Measurements from ENCODE around the gene COL19A1.
"Not testable (repeated sequence)": the region's sequence is repeated elsewhere in the genome, so short reads cannot be mapped to it uniquely, and the experiment has no call there.

The COL19A1 gene

DNA sequence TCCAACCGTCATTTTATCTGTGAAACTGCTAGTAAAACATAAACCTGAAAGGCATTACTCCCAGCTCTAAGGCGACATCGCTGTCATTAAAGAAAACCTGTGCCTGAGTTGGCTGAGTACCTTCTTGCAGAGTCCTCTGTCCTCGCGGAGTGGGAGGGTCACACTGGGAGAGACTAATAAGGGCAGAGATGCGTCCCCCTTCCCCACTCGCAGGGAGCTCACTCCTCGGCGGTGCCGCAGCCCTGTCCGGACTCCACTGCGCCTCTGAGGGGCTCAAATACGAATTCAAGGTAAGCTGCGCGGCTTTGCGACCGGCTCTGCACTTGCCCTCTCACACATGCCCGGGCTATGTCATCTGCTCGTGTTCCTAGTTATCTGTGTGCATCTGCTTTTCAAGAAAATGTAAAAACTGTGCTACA is at the start of gene COL19A1:
TSS of gene COL19A1 (plus strand) at position 206 of the 419 bp plus-strand sequence. CDS start 13,012 bp downstream, outside the sequence.
- in situ Hi-C loops (cut with MboI; ENCODE audit: low sequenced_read_pairs), result no loop called here

DNA sequence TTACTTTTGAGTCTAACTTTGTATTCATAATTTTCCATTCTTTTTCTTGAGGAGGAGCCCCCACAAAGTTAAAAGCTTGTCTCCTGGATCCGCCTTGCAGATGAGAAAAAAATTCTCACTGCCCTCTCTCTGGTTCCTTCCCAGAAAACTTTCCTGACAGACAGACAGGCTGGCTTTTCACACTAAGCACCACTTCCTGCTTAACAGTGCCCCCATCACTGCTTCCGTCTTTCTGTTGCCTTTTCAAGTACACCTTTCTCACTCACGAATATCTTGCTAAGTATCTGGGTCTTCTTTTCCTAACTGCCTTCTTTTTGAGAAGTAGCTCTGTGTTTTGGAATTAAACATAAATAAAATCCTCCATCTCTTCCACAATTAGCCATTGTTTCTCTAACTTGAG is 49.8 kb upstream of the COL19A1 start:
- in situ Hi-C loops (cut with MboI; ENCODE audit: low sequenced_read_pairs), result no loop called here

DNA sequence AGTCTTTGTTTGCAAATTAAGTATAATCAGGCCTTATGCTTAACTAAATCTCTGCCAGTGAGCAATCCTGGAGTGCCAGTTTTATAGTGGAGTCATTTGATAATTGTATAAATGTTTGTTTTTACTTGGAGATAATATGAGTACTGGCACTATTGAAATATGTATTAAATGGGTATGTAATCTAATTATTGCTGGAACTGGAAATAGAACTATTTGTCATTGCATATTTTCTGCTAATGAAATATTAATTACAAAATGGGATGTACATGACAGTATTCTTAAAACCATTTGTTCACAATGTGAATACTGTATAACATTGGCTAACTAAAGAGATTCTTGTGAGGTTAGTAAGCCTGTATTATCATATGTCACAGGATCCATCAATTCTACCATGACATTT is 49.0 kb upstream of the COL19A1 start:
- in situ Hi-C loops (cut with MboI; ENCODE audit: low sequenced_read_pairs), result no loop called here

DNA sequence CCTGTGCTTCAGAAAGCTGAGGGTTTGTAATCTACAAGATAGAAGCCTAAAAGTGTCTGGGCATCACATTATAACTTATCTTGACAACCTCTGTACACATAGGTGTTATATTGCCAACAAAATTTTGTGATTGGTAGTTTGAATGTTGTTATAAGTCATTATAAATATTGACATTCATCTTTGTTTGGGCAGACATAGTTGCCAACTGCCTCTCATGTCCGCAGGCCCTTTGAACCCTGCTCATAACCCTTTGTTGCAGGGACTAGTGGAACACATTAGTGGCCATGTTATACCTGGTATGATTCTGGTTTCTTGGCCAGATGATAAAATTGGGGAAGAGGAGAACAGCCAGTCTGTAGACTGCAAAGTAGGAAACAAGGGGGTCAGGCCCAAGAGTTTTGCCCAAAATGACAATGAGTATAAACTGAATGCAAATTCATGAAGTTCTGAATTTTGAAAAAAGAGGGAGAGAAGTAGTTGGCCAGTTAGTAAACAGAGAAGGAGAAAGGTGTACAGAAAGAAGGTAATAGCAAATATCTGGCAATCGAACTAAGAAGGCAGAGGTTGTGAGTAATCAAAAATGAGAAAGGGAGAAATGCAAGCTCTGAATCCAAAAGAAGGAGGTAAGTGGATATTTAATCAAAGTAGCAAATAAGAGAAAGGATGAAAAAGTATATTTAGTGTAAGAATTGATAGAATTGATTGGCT is 48.0 kb upstream of the COL19A1 start:
- in situ Hi-C loops (cut with MboI; ENCODE audit: low sequenced_read_pairs), result no loop called here

DNA sequence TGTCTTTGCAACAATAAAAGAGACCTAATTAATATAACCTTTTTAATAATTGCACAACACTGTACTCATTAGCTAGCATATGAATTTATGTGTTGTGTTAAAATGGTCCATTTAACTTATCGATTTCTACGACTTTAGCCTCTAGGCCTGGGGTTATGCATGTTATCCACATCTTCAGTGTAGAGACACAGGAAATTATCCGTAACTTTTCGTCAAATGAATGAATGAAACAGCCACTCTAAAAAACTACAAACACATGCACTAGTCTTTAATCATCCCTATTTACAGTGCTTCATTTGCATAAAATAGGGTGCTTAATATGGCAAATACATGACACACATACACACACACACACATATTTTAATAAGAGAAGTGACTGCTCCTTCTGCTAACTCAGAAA is 47.2 kb upstream of the COL19A1 start:
- in situ Hi-C loops (cut with MboI; ENCODE audit: low sequenced_read_pairs), result no loop called here

DNA sequence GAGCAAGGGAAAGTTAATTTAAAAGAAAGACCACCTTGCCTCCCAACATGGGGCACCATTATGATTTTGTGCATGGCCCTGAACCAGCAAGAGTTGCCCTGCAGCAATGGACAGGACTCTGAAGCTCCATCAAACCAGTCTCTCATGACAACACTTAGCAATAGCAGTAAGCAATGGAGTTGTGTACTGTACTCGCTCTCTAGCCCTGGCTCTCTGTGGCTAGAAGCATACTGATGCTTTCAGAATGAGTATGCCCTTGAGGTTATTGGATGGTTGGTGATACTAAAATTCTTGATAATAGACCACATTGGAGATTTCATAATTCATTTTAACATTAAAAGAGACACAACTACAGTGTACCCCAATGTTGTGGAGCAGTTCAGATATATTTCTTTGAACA is 46.3 kb upstream of the COL19A1 start:
- in situ Hi-C loops (cut with MboI; ENCODE audit: low sequenced_read_pairs), result no loop called here

DNA sequence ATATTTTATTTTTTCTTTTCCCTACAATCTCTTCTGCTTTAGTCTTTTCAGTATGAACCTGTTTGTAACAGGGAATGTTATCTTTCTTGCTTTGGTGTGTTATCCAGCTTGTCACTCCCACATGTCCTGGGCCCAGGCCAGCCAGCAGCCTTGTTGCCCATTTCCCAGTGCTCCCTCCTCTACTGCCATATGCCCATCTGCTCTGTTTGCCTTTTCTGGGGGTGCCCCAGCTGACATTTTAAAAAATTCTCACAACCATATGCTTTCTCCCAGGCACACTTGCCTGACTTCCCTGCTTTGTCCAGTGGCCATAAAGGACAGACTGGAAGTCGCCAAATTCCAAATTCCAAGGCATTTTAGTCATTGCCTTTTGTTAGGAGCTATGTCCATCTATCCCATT is 45.9 kb upstream of the COL19A1 start:
- in situ Hi-C loops (cut with MboI; ENCODE audit: low sequenced_read_pairs), result no loop called here

DNA sequence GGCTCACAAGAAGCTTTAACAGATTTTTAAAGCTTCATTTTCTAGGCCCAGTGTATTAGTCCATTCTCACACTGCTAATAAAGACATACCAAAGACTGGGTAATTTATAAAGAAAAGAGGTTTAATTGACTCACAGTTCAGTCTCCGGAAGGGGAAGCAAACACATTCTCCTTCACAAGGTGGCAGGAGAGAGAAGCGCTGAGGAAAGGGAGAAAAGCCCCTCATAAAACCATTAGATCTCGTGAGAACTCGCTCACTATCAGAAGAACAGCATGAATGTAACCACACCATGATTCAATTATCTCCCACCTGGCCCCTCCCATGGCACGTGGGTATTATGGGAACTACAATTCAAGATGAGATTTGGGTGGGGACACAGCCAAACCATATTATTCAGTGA is 42.0 kb upstream of the COL19A1 start:
- in situ Hi-C loops (cut with MboI; ENCODE audit: low sequenced_read_pairs), result not testable (repeated sequence)

DNA sequence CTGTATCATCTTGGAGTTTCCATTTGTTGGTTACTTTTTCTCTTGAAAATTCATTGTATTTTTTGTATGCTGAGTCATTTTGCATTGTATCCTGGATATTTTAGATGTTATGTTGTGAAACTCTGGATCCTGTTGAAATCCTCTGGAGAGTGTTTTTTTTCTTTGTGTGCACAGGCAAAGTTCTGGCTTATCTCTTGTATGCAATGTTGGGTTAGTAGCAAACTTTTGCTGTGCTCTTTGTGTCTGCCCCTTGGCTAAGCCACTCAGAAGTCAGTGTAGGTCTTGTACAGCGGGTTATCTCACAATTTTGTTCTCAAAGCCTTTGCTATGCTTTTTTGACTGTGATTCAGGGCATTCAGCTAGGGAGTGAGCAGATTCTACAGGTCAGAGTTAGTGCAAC is 40.5 kb upstream of the COL19A1 start:
- in situ Hi-C loops (cut with MboI; ENCODE audit: low sequenced_read_pairs), result no loop called here

DNA sequence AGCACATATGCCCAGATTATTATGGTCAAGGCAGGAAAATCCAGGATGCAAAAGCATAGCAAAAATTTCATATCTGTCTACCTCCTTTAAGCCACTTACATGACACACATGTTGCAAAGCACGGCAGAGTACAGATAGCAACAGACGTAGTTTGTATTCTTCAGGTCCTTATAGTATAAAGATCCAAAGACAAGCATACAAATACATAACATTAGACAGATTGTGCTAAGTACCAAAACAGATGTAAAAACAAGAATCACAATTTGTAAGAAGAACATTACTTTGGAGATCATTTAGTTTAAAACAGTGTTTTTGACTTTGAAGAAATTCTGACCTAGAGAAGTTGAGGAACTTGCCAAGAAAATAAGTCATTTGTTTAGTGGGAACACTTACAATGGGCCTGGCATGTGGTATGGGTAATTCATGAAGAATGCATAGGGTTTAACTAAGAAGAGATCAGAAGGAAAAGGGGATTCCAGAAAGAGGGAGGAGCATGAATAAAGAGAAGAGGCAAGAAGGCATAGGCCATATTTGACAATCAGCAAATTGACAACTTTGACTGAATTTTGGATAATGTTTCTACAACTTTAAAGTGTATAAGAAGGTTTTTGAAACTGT is 39.0 kb upstream of the COL19A1 start:
- in situ Hi-C loops (cut with MboI; ENCODE audit: low sequenced_read_pairs), result no loop called here

DNA sequence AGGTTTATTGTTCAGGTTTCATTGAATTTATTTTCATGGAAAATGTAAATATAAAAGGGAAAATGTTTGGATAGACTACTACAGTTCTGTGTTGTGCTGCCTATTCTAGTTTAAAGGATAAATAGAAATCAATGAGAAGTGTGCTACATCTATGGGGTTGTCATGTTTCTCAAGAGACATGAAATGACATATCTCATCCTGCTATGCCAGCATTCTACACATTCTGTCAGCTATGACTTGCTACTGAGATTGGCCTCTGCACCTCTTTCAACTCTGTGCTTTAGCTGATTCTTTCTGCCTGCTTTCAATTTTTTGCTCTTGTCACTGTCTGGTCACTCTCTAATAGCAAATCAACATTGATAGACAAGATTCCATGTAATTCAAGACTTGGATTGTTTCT is 33.8 kb upstream of the COL19A1 start:
- in situ Hi-C loops (cut with MboI; ENCODE audit: low sequenced_read_pairs), result no loop called here

DNA sequence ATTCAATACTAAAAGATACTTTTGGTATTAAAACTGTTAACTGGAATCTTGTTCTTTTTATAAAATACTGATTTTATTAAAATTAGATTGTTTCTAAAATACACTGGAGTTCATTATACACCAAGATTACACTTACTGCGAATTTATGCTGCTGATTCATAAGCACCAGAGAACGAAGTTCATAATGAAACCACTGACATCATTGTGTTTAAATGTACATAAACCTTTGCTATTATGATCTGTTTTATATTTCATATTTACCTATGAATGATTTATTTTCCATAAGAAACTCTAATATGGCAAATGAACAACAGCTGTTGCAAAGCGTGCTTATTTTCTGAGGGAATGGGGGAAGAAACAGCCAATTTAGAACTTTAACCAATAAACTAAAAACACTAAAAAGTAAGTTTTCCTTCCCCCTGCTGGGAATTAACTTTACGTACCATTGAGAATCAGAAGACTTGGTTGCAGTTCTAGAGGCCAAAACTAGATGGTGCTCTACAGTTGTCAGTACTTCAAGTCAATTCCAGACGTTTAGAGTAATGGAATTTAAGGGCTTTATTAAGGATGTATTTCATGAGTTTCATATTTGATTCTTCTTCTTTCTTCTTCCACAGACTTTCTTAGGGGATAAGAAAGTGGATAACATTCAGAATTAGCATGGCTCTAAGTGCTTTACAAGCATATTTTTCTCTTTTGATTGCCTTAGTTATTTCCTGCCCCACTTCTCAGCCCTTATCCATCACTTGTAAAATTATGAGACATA is 30.8 kb upstream of the COL19A1 start:
- in situ Hi-C loops (cut with MboI; ENCODE audit: low sequenced_read_pairs), result no loop called here

DNA sequence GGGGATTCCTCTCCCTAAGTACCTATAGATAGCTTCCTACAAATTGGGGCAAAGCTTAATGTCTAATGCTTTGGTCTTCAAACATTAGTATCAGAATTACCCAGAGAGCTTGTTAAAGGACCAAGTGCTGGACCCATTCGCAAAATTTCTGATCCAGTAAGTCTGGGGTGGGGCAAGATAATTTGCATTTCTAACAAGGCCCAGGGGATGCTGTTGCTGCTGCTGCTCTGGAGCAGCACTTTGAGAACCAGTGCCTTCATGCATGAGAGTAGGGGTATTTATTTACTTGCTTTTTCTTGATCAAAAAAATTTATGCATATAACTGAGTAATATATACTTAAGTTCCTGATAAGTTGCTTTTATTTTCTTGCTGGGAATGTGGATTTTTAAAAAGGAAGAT is 24.5 kb upstream of the COL19A1 start:
- in situ Hi-C loops (cut with MboI; ENCODE audit: low sequenced_read_pairs), result no loop called here

DNA sequence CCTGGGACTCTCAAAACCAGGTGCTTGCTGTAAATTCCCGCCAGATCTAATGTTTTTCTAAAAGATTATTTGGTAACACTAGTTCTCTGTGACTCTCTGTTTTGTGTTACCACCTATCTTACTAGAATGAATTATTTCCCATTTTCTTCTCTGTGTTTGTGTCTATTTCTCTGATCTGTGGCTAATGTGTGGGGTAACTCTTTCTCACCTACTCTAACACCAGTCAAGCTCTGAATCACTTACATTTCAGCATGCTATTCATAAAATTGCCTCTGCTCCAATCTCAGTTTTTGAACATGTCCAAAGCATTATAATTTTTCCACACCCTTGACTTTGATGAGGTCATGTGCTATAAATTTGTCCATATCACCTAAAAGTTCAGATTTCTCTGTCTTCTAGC is 23.2 kb upstream of the COL19A1 start:
- in situ Hi-C loops (cut with MboI; ENCODE audit: low sequenced_read_pairs), result no loop called here

DNA sequence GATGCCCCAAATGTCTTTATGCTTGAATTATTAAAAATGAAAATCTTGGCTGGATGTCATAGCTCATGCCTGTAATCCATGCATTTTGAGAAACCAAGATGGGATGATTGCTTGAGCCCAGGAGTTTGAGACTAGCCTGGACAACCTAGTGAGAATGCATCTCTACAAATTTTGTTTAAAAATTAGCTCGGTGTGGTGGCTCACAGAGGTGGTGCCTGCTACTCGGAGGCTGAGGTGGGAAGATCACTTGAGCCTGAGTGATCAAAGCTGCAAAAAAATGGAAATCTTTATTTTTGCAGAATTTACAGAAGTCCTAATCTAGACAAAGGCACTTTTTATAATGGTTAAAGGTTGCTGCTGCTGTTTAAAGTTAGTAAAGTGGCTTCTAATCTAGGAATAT is 20.0 kb upstream of the COL19A1 start:
- in situ Hi-C loops (cut with MboI; ENCODE audit: low sequenced_read_pairs), result no loop called here

DNA sequence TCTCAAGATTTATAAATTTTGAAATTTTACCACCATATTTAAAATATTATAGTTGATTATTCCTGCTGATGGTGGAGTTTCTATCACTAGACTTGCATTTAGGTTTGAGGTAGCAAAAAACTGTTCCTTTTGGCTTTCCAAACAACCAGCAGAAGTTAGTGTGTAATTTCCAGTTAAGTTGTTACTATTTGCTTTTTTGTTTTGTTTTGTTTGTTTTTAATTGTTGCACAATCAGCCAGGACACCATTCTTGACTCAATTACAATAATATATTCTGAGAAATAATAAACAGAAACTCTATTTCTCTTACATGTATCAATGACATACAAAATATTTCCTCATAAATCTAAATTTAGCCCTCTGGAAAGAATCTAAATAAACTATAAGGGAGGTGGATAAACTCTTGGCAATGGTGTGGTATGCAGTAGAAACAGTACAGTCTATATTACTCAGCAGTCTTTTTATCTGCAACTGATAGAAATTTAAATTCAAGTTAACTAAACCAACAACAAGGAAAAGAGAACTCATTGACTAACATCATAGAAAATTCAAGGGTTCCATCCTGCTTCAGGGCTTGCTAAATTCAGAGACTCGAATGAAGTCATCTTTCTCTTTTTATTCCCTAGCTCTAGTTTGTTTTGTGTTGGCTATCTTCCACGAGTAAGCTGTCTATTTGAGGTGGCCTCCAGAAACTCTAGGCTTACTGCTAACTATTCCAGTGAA is 19.4 kb upstream of the COL19A1 start:
- in situ Hi-C loops (cut with MboI; ENCODE audit: low sequenced_read_pairs), result no loop called here

DNA sequence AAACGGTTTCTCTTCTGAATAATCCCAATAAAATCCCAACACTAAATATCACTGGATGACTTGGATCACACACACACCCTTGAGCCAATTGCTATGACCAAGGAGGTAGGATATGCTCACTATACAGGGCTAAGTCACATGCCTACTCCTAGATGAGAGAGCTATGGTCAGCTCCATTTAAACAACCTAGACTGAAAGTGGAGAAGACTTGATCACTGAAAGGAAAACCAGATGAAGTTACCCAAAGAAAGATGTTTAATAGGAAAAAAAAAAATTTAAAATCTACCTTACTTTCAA is 18.9 kb upstream of the COL19A1 start:
- in situ Hi-C loops (cut with MboI; ENCODE audit: low sequenced_read_pairs), result no loop called here

DNA sequence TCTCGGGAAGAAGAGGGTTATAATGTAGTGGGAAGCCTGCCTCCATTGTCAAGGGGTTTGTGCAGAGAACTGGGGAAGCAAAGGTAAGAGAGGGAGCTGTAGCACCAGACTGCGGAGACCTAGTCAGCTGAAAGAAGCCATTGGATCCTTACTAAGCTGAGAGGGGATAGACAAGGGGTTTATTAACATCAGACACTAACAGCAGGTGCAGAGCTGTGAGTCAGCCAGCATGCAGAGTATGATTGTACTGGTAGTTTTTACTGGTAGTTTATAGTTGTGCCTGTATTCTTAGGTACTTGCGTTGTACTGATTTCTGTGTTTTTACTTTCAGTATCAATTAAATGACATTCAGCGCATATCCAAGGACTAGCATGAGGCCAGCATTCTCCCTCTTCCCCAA is 17.8 kb upstream of the COL19A1 start:
- in situ Hi-C loops (cut with MboI; ENCODE audit: low sequenced_read_pairs), result no loop called here

DNA sequence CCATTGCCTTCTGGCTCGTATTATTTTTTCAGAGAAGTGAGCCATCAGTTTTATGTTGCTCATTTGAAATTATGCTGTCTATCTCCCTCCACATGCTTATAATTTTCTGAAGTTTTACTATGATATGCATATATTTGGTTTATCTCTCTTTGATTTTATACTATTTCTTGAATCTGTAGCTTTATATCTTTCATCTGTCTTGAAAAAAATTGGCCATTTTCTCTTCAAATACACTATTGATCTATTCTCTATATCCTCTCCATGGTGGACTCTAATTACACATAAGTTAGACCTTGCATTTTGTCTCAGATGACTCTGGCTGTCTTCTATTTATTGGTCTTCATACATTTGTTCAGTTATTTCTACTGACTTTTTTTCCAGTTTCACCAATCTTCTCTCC is 13.7 kb upstream of the COL19A1 start:
- in situ Hi-C loops (cut with MboI; ENCODE audit: low sequenced_read_pairs), result no loop called here

DNA sequence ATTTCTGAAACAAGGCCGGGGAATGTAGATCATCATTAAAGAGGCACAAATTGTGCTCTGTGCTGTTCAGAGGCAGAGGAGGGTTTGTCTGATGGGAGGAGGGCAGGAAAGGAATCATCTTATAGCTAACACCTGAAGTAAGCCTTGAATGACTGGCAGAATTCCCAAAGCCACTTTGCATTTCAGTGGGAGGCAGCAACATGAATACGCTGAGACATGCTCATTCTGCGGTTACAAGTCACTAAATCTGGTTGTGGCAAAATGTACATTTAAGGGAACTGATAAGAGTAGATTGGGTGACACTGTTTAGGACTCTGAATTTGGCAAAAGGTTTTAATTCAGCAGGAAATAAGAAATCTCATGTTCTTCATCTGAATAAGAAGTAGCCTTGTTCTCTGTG is 4.4 kb upstream of the COL19A1 start:
- in situ Hi-C loops (cut with MboI; ENCODE audit: low sequenced_read_pairs), result no loop called here

DNA sequence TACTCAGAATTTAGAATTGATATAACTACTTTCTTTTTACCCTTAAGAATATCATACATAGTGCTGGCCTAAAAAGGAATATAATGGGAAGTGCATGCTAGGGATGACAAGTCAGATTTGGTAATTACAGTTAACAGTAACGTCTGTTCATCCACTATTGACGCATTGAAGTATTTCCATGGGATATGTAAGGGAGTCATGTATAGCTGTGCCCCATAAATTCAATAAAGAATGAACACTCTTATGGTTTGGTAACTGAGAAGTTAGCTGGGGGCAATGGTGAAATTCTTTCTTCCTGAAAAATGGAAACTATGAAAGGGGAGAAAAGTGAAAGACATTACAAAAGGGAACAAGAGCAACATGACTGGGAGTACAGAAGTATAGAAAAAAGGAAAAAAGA is 2.6 kb upstream of the COL19A1 start:
- in situ Hi-C loops (cut with MboI; ENCODE audit: low sequenced_read_pairs), result no loop called here

DNA sequence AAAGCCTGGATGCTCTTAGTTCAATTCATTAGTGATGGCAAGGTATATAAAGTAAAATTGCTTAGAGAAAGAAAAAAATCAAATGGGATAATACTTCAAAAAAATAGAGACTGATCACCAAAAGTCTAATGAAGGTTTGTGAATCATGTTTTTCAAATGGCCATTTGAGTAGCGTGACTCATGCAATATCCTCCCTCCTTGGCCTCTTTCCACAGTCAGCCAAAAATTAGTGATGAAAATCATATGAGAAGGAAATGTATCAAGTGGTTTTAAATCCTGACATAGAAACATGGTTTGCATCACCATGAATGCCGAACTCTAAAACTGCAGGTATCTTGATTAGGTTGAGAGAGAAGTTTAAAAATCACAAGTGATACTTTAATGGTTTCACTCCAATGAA is 1.2 kb upstream of the COL19A1 start:
- in situ Hi-C loops (cut with MboI; ENCODE audit: low sequenced_read_pairs), result no loop called here
